GM13977 (cell line): Measurements from ENCODE around the gene ACE.
A peak's percentile ranks its signal among the peaks of the same experiment; 100 is the strongest.

Experiments
- DNase-seq: peaks from one replicate; pipeline ENCODE4 v3.0.0; 2012; ENCODE audit warnings: low spot score
- CTCF ChIP-seq: IDR thresholded peaks from 2 replicates; pipeline ENCODE4 v1.5.1; 2012; ENCODE audit warnings: mild to moderate bottlenecking, control low read depth; ENCODE audit not compliant: insufficient read depth; ENCODE audit errors: extremely low read depth, missing control alignments
- in situ Hi-C: fragments of 300-500 bp; cut with MboI; formaldehyde crosslinking; loops from one replicate; pipeline ENCODE4 v1.12.0; 2022; ENCODE audit warnings: low sequenced_read_pairs, low pct_unique_long_range_greater_than_20kb, mixed read lengths, inconsistent platforms; ENCODE audit not compliant: unreplicated experiment

The ACE gene

GRCh38 chr17:63434951-63435571, 41.8 kb upstream of the ACE start:
- no peak for DNase-seq
- in situ Hi-C loops, result loop anchor here (25.0 kb wide), 1 partner anchor 402 kb away; the partner anchor contains the start of genes FTSJ3, PSMC5 and SMARCD2

GRCh38 chr17:63435681-63436522, 41.0 kb upstream of the ACE start:
- DNase-seq, result no peak
- in situ Hi-C loops, result loop anchor here (25.0 kb wide), 1 partner anchor 401 kb away; the partner anchor contains the start of genes FTSJ3, PSMC5 and SMARCD2
- no peak for TF ChIP-seq CTCF

More at GRCh38 chr17:63434951-63435571, 41.8 kb upstream of the ACE start:
- TF ChIP-seq CTCF, result peak; percentile 9

- peak; percentile 21 for TF ChIP-seq CTCF
- in situ Hi-C loops, result loop anchor here (25.0 kb wide), 1 partner anchor 401 kb away; the partner anchor contains the start of genes FTSJ3, PSMC5 and SMARCD2
- no peak for DNase-seq
These were observed 40.2 kb upstream of the ACE start for GRCh38 chr17:63436523-63437110.

GRCh38 chr17:63437287-63438091, 39.4 kb upstream of the ACE start:
- no peak for DNase-seq
- in situ Hi-C loops, result loop anchor here (25.0 kb wide), 1 partner anchor 400 kb away; the partner anchor contains the start of genes FTSJ3, PSMC5 and SMARCD2
- no peak for TF ChIP-seq CTCF

GRCh38 chr17:63438092-63439051, 38.5 kb upstream of the ACE start:
- no peak for TF ChIP-seq CTCF
- in situ Hi-C loops, result loop anchor here (25.0 kb wide), 1 partner anchor 399 kb away; the partner anchor contains the start of genes FTSJ3, PSMC5 and SMARCD2
- DNase-seq, result no peak
